Measurements from ENCODE around the gene ANO4. TPM values are rescaled to one million over a fixed set of nuclear protein-coding genes. Genes with fewer than 3 reads are reported as not detected.

The ANO4 gene
- total RNA-seq, 3 donors from 2014 or later (not counting 1 experiment from before 2014, with no cell fraction given) = not detected

DNA sequence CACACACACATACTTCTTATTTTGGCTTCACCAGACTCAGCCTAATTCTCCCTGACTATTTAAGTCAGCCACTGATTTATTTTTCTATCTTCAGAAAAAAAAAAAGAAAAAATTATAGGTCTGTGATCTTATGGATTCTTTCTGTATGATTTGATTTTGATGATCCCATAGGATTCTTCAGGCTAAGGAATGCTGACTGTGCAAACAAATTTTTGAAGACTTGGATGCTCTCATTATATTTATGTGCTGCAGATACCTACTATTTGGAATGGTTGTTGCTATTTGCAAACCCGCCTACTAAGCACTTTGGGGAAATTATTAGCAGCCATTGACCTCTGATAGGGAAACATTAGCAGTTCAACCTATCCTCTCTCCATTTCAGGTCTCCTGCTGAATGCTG, 4.0 kb upstream of the ANO4 start:
- no peak for DNase-seq
- Histone ChIP-seq H3K4me3 (ENCODE audit: low read length) (no peak overlapping the region), H3K36me3 (ENCODE audit: control insufficient read depth, insufficient read depth, low read length) (no peaks in the 10 kb centered on the region), H3K27me3 (ENCODE audit: control insufficient read depth, insufficient read depth, low read length) (no peaks in the 10 kb centered on the region), H3K27ac (ENCODE audit: low read length) (no peak overlapping the region), H3K9me3 (ENCODE audit: control insufficient read depth, insufficient read depth, low read length) (no peaks in the 10 kb centered on the region), H3K4me1 (ENCODE audit: control insufficient read depth, insufficient read depth, low read length) (no peaks in the 10 kb centered on the region)
- no peaks in the 10 kb centered on the region for H3K4me1 Mint-ChIP-seq
- no peak for ATAC-seq
- H3K27me3 Mint-ChIP-seq (ENCODE audit: low read depth in 2 of 2) = peaks cover 5 to 10% of the 10 kb centered on the region in 2 donors
- no peak overlapping the region for H3K4me3 Mint-ChIP-seq
- WGBS (ENCODE audit: insufficient coverage) = no CpG with 5 or more reads among the region's 1 CpG
- TF ChIP-seq, protein P1, sequence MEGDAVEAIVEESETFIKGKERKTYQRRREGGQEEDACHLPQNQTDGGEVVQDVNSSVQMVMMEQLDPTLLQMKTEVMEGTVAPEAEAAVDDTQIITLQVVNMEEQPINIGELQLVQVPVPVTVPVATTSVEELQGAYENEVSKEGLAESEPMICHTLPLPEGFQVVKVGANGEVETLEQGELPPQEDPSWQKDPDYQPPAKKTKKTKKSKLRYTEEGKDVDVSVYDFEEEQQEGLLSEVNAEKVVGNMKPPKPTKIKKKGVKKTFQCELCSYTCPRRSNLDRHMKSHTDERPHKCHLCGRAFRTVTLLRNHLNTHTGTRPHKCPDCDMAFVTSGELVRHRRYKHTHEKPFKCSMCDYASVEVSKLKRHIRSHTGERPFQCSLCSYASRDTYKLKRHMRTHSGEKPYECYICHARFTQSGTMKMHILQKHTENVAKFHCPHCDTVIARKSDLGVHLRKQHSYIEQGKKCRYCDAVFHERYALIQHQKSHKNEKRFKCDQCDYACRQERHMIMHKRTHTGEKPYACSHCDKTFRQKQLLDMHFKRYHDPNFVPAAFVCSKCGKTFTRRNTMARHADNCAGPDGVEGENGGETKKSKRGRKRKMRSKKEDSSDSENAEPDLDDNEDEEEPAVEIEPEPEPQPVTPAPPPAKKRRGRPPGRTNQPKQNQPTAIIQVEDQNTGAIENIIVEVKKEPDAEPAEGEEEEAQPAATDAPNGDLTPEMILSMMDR (IDR thresholded peaks at IDR 0.05) = no peak
- intact Hi-C loops (cut with micrococcal nuclease) = no loop called here
- no peak overlapping the region for H3K27ac Mint-ChIP-seq
- H3K9me3 Mint-ChIP-seq = peaks cover 8 to 10% of the 10 kb centered on the region in 2 donors
- H3K36me3 Mint-ChIP-seq = no peaks in the 10 kb centered on the region

DNA sequence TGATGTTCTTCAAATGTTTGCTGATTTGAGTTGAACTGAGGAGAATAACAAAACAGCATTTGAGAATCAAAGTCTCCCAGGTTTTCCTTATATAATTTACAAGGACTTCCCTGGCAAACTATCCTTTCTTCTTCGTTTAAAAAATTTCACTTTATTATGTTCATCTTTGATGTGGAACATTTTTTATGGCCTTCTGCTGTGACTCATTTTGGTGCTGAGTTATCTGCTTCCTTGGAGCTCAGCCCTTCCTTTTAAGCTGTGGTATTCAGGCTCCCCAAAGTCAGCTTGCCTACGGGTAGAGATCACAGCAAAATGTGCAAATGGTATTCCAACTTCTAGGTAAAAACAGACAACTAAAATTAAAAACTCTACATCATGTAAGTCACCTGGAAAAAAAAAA, 1.4 kb upstream of the ANO4 start:
- no peaks in the 10 kb centered on the region for H3K27me3 ChIP-seq (ENCODE audit: control insufficient read depth, insufficient read depth, low read length)
- ATAC-seq (no peak), DNase-seq (no peak)
- H3K4me1 Mint-ChIP-seq = no peaks in the 10 kb centered on the region
- peaks cover 5 to 12% of the 10 kb centered on the region in 2 donors for H3K27me3 Mint-ChIP-seq (ENCODE audit: low read depth in 2 of 2)
- H3K36me3 ChIP-seq (ENCODE audit: control insufficient read depth, insufficient read depth, low read length) = no peaks in the 10 kb centered on the region
- H3K27ac ChIP-seq (ENCODE audit: low read length) = no peak overlapping the region
- H3K4me3 Mint-ChIP-seq = no peak overlapping the region
- H3K27ac Mint-ChIP-seq = no peak overlapping the region
- peaks cover 6% of the 10 kb centered on the region in 2 donors for H3K9me3 Mint-ChIP-seq
- H3K4me3 ChIP-seq (ENCODE audit: low read length) = no peak overlapping the region
- 63% methylated on average over 2 of the region's 2 CpGs for WGBS (ENCODE audit: insufficient coverage)
- no peaks in the 10 kb centered on the region for H3K9me3 ChIP-seq (ENCODE audit: control insufficient read depth, insufficient read depth, low read length)
- TF ChIP-seq, protein P1 (IDR thresholded peaks at IDR 0.05) = no peak
- no peaks in the 10 kb centered on the region for H3K36me3 Mint-ChIP-seq
- intact Hi-C loops (cut with micrococcal nuclease) = no loop called here
- H3K4me1 ChIP-seq (ENCODE audit: control insufficient read depth, insufficient read depth, low read length) = no peaks in the 10 kb centered on the region

DNA sequence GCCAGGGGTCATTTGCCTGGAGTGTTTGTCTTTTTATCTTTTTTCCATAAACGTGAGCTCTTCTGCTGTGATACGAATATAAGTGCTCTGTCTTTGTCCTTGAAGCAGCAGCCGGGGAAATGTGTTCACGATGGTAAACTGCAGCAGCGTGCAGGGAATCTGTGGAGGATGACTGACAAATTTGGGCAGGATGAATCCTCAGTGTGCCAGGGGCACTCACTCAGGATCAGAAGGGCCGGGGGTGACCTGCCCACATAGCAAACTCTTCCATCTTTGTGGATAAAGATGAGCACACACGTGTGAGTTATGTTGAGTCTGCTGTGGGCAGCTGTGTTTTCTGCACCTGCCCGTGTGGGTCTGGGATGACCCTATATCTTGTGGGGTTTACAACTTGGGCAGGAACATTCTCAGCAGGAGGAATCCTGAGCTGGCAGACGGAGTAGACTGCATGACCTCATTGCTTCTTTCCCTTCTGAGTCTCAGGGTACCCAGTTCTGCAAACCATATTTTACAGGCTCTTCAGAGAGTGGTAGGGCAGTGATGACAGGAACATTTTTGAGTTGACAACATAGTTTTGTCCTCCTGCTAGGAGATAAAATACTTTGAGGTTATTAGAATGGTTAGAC, 711 bp downstream of the ANO4 start:
- Mint-ChIP-seq H3K36me3 (no peaks in the 10 kb centered on the region), H3K27me3 (ENCODE audit: low read depth in 2 of 2) (peaks cover 5 to 12% of the 10 kb centered on the region in 2 donors), H3K4me3 (no peak overlapping the region), H3K9me3 (peaks cover 0 to 2% of the 10 kb centered on the region in 2 donors), H3K27ac (no peak overlapping the region), H3K4me1 (no peaks in the 10 kb centered on the region)
- H3K4me1 ChIP-seq (ENCODE audit: control insufficient read depth, insufficient read depth, low read length) = no peaks in the 10 kb centered on the region
- ATAC-seq = no peak
- TF ChIP-seq, protein P1 (IDR thresholded peaks at IDR 0.05) = no peak
- H3K4me3 ChIP-seq (ENCODE audit: low read length) = no peak overlapping the region
- H3K27ac ChIP-seq (ENCODE audit: low read length) = no peak overlapping the region
- H3K27me3 ChIP-seq (ENCODE audit: control insufficient read depth, insufficient read depth, low read length) = no peaks in the 10 kb centered on the region
- 49% methylated on average over 9 of the region's 9 CpGs for WGBS (ENCODE audit: insufficient coverage)
- no peaks in the 10 kb centered on the region for H3K36me3 ChIP-seq (ENCODE audit: control insufficient read depth, insufficient read depth, low read length)
- intact Hi-C loops (cut with micrococcal nuclease) = no loop called here
- no peak for DNase-seq
- no peaks in the 10 kb centered on the region for H3K9me3 ChIP-seq (ENCODE audit: control insufficient read depth, insufficient read depth, low read length)

DNA sequence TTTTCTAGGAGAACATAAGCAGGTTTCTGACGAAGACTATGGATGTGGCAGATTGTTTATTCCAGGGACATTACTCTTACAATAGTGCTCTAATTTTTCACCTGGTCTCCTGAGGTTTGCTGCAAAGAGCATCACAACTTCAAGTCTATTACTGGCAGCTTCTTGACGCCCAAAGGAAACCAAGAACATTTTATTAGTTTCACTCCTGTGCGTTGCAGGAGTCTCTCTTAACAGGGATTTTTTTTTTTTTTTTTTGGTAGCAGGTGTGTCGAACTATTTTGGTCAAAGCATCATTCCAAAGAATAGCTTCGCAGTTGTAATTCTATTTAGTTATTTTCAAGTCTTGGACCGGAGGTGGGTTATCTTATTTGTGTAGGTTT, 1.2 kb downstream of the ANO4 start:
- no peak for DNase-seq
- no peaks in the 10 kb centered on the region for H3K36me3 ChIP-seq (ENCODE audit: control insufficient read depth, insufficient read depth, low read length)
- no peak overlapping the region for H3K4me3 Mint-ChIP-seq
- intact Hi-C loops (cut with micrococcal nuclease) = no loop called here
- peaks cover 0 to 4% of the 10 kb centered on the region in 2 donors for H3K9me3 Mint-ChIP-seq
- no peaks in the 10 kb centered on the region for H3K4me1 ChIP-seq (ENCODE audit: control insufficient read depth, insufficient read depth, low read length)
- no peaks in the 10 kb centered on the region for H3K4me1 Mint-ChIP-seq
- H3K27me3 ChIP-seq (ENCODE audit: control insufficient read depth, insufficient read depth, low read length) = no peaks in the 10 kb centered on the region
- TF ChIP-seq, protein P1 (IDR thresholded peaks at IDR 0.05) = no peak
- no peak overlapping the region for H3K27ac ChIP-seq (ENCODE audit: low read length)
- ATAC-seq = no peak
- H3K27ac Mint-ChIP-seq = no peak overlapping the region
- H3K4me3 ChIP-seq (ENCODE audit: low read length) = no peak overlapping the region
- no peaks in the 10 kb centered on the region for H3K9me3 ChIP-seq (ENCODE audit: control insufficient read depth, insufficient read depth, low read length)
- peaks cover 5 to 12% of the 10 kb centered on the region in 2 donors for H3K27me3 Mint-ChIP-seq (ENCODE audit: low read depth in 2 of 2)
- no peaks in the 10 kb centered on the region for H3K36me3 Mint-ChIP-seq
- 57% methylated on average over 4 of the region's 6 CpGs for WGBS (ENCODE audit: insufficient coverage)

All from natural killer cell (primary cell).